ENCODE data around the gene COL23A1.
A peak's percentile ranks its signal among the peaks of the same experiment; 100 is the strongest.

Gene COL23A1

DNA sequence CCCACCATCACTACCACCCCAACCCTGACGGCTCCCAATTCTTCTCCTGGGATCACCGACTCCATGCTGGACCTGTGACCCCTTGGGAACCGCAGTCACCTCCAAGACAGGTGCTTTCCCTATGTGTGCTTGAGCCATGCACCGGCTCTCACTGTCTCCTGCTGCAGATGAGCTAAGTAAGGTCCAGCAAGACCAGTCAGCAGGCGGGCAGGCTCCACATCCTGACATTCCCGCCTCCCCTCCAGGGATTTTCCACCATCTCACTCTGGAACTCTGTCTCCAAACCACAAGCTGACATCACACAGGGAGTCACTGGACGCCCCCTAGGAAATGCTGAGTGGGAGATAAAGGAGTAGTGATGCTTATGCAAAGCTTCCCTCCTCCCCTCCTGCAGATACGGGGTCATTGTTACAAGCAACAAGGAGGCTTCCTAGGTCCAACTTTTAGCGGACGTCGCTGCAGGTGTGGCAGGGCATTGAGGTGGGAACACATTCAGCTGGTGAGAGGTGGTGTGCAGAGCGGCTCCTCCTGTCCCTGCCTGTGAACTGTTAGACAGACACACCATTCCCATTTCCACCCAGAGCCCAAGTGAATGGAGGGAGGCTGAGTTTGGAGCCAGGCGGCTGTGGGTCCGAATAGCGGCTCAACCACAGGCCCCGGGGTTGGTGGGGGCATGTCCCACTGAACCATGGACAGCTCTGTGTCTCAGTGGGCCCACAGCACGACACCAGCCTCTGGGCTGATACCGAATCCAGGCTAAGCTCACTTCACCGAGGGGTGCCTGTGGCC lies 228.3 kb downstream of the COL23A1 start:
- Histone ChIP-seq H3K27me3 (no peaks in the 10 kb centered on the region), H3K4me3 (ENCODE audit: low read depth in 1 of 2, low read length in 1 of 2) (no peak overlapping the region), H3K4me1 (ENCODE audit: control insufficient read depth in 1 of 2, insufficient read depth in 1 of 2, low read depth in 1 of 2, low read length in 1 of 2) (peaks cover 14 to 21% of the 10 kb centered on the region in 2 experiments), H3K27ac (no peak overlapping the region), H3K36me3 (no peaks in the 10 kb centered on the region), H3K9me3 (no peaks in the 10 kb centered on the region)
- TF ChIP-seq, protein P1, sequence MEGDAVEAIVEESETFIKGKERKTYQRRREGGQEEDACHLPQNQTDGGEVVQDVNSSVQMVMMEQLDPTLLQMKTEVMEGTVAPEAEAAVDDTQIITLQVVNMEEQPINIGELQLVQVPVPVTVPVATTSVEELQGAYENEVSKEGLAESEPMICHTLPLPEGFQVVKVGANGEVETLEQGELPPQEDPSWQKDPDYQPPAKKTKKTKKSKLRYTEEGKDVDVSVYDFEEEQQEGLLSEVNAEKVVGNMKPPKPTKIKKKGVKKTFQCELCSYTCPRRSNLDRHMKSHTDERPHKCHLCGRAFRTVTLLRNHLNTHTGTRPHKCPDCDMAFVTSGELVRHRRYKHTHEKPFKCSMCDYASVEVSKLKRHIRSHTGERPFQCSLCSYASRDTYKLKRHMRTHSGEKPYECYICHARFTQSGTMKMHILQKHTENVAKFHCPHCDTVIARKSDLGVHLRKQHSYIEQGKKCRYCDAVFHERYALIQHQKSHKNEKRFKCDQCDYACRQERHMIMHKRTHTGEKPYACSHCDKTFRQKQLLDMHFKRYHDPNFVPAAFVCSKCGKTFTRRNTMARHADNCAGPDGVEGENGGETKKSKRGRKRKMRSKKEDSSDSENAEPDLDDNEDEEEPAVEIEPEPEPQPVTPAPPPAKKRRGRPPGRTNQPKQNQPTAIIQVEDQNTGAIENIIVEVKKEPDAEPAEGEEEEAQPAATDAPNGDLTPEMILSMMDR (IDR thresholded peaks at IDR 0.05) = no peak

DNA sequence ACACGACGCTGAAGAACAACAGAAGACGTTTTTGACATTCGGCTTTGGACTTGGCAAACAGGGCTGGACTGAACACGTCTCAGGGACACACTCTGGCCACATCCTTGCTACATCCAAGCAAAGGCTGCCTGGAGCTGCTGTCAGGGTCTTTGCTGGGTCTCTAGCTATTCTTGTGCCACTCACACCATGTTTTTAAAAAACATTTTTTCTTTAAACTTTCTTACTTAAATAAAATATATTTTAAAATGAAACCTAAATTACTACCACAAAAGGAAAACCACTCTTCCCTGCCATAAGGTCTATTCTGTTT lies 229.3 kb downstream of the COL23A1 start:
- H3K4me3 ChIP-seq (ENCODE audit: low read depth in 1 of 2, low read length in 1 of 2) = no peak overlapping the region
- no peaks in the 10 kb centered on the region for H3K27me3 ChIP-seq
- no peak overlapping the region for H3K27ac ChIP-seq
- peaks cover 24 to 31% of the 10 kb centered on the region in 2 experiments for H3K4me1 ChIP-seq (ENCODE audit: control insufficient read depth in 1 of 2, insufficient read depth in 1 of 2, low read depth in 1 of 2, low read length in 1 of 2)
- no peaks in the 10 kb centered on the region for H3K36me3 ChIP-seq
- no peaks in the 10 kb centered on the region for H3K9me3 ChIP-seq
- TF ChIP-seq, protein P1 (IDR thresholded peaks at IDR 0.05) = no peak

DNA sequence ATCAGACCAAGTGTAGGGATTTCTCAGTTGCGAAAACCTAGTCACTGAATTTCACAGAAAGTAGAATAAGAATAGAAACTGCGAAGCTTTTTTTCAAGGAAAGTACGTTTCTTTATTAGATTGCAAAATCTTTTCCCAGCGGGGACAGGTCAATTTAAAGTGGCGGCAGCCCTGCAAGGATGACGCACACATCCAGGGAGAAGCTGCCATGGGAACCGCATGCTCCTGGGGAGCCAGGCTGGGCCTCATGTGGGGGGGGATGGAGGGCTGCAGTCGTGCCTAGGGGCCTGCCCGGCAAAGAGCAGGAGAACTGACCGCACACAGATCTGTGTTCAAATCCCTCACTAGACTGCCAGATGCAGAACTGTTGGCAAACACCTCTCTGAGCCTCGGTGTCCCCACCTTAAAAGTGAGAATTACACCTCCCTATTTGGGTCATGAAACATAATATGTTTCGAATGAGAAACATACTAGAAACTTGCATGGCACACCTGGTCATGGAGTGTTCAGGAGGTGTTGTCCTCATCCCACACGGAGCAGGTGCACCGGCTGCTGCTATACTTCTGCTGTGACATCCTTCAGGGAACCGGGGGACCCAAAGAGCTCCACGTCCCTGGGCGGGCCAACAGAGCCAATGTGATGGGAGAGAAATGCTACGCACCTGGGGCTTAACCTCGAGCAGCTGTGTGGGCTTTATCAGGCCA lies 229.8 kb downstream of the COL23A1 start:
- TF ChIP-seq, protein P1 (IDR thresholded peaks at IDR 0.05) = no peak

GRCh38 chr5:178359738-178360137 lies 230.5 kb downstream of the COL23A1 start:
- Histone ChIP-seq H3K9me3 (no peaks in the 10 kb centered on the region), H3K36me3 (no peaks in the 10 kb centered on the region), H3K27ac (no peak overlapping the region), H3K27me3 (no peaks in the 10 kb centered on the region), H3K4me1 (ENCODE audit: control insufficient read depth in 1 of 2, insufficient read depth in 1 of 2, low read depth in 1 of 2, low read length in 1 of 2) (peaks cover 24 to 29% of the 10 kb centered on the region in 2 experiments), H3K4me3 (ENCODE audit: low read depth in 1 of 2, low read length in 1 of 2) (no peak overlapping the region)
- TF ChIP-seq, protein P1 (IDR thresholded peaks at IDR 0.05) = no peak

More for the DNA sequence above, 229.8 kb downstream of the COL23A1 start:
- H3K4me3 ChIP-seq (ENCODE audit: low read depth in 1 of 2, low read length in 1 of 2) = no peak overlapping the region
- no peaks in the 10 kb centered on the region for H3K9me3 ChIP-seq
- no peaks in the 10 kb centered on the region for H3K27me3 ChIP-seq
- no peaks in the 10 kb centered on the region for H3K36me3 ChIP-seq
- no peak overlapping the region for H3K27ac ChIP-seq
- H3K4me1 ChIP-seq (ENCODE audit: control insufficient read depth in 1 of 2, insufficient read depth in 1 of 2, low read depth in 1 of 2, low read length in 1 of 2) = peaks cover 25 to 31% of the 10 kb centered on the region in 2 experiments

GRCh38 chr5:178357678-178358077 lies 232.5 kb downstream of the COL23A1 start:
- Histone ChIP-seq H3K9me3 (no peaks in the 10 kb centered on the region), H3K4me3 (ENCODE audit: low read depth in 1 of 2, low read length in 1 of 2) (no peak overlapping the region), H3K36me3 (no peaks in the 10 kb centered on the region), H3K27me3 (no peaks in the 10 kb centered on the region), H3K27ac (peak overlapping the region; percentile 66), H3K4me1 (ENCODE audit: control insufficient read depth in 1 of 2, insufficient read depth in 1 of 2, low read depth in 1 of 2, low read length in 1 of 2) (peaks cover 14% of the 10 kb centered on the region in 2 experiments)
- TF ChIP-seq, protein P1 (IDR thresholded peaks at IDR 0.05) = no peak

All from neutrophil (primary cell).